ENCODE measurements around the gene PLA2G2E. TPM values are rescaled to one million over a fixed set of nuclear protein-coding genes. Genes with fewer than 3 reads are reported as not detected.

PLA2G2E gene
- total RNA-seq, 2 donors from 2014 or later, result not detected

- Histone ChIP-seq H3K27me3 (replicated peaks; ENCODE audit: insufficient read depth) (no peaks in the 10 kb centered on the region), H3K9me3 (no peaks in the 10 kb centered on the region), H3K27ac (no peak overlapping the region), H3K4me1 (ENCODE audit: control insufficient read depth in 1 of 2, low read depth in 2 of 2) (no peaks in the 10 kb centered on the region), H3K4me3 (no peak overlapping the region), H3K36me3 (peaks cover 51% of the 10 kb centered on the region)
- no peak for TF ChIP-seq CTCF (IDR thresholded peaks at IDR 0.05)
- DNase-seq (ENCODE audit: low spot score) (no peak), ATAC-seq (ENCODE audit: insufficient number of reproducible peaks, low FRiP score, low read depth) (no peak)
These were observed 12.8 kb downstream of the PLA2G2E start for GRCh38 chr1:19910650-19911049.

DNA sequence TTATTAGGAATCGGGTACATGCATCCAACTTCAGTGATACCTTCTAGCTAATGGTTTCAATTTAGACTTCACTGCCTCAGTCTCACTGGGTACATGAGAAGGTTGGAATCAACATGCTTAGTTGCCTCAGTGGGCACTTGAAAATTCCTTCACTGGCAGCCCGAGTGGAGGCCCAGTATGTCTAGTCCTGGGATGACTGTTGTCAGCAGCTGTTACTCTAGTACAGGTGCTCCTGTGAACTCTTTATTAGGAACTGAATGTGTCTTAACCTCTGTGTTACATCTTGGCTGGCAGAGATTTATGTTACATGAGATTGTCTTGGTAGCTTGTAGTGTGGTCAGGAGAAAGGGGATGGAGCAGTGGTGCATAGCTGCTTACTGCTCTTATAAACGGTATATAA is 13.4 kb downstream of the PLA2G2E start:
- ATAC-seq (ENCODE audit: insufficient number of reproducible peaks, low FRiP score, low read depth) (no peak), DNase-seq (ENCODE audit: low spot score) (no peak)
- H3K4me1 ChIP-seq (ENCODE audit: control insufficient read depth in 1 of 2, low read depth in 2 of 2), result no peaks in the 10 kb centered on the region
- H3K27me3 ChIP-seq (replicated peaks; ENCODE audit: insufficient read depth), result no peaks in the 10 kb centered on the region
- H3K27ac ChIP-seq, result no peak overlapping the region
- no peaks in the 10 kb centered on the region for H3K9me3 ChIP-seq
- no peak for TF ChIP-seq CTCF (IDR thresholded peaks at IDR 0.05)
- H3K36me3 ChIP-seq, result peaks cover 53% of the 10 kb centered on the region
- no peak overlapping the region for H3K4me3 ChIP-seq

DNA sequence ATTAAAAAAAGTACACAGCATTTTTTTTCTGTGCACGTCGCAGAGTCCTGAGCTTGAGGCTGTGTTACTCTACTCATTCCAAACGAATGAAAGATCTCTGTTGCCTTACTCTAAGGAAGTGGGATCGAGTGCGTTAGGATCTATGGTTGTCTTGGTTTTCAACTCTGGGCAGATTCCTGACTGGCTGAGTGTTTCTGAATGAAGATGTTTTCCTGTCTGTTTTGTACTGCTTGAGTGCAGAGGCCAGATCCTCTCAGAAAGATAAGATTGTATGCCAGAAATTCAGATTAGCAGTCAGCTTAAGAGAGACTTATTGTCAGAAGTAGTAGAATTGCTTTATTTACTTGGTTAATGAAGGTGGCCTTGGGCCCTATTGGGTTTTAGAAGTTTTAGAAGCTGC is 14.0 kb downstream of the PLA2G2E start:
- no peaks in the 10 kb centered on the region for H3K27me3 ChIP-seq (replicated peaks; ENCODE audit: insufficient read depth)
- H3K9me3 ChIP-seq, result no peaks in the 10 kb centered on the region
- H3K27ac ChIP-seq, result no peak overlapping the region
- DNase-seq (ENCODE audit: low spot score), result no peak
- no peak for ATAC-seq (ENCODE audit: insufficient number of reproducible peaks, low FRiP score, low read depth)
- no peaks in the 10 kb centered on the region for H3K4me1 ChIP-seq (ENCODE audit: control insufficient read depth in 1 of 2, low read depth in 2 of 2)
- H3K4me3 ChIP-seq, result no peak overlapping the region
- H3K36me3 ChIP-seq, result peaks cover 54% of the 10 kb centered on the region
- TF ChIP-seq CTCF (IDR thresholded peaks at IDR 0.05), result no peak

GRCh38 chr1:19907456-19907855 is 16.0 kb downstream of the PLA2G2E start:
- Histone ChIP-seq H3K27me3 (replicated peaks; ENCODE audit: insufficient read depth) (no peaks in the 10 kb centered on the region), H3K36me3 (peaks cover 50% of the 10 kb centered on the region), H3K4me3 (no peak overlapping the region), H3K27ac (no peak overlapping the region), H3K4me1 (ENCODE audit: control insufficient read depth in 1 of 2, low read depth in 2 of 2) (no peaks in the 10 kb centered on the region), H3K9me3 (no peaks in the 10 kb centered on the region)
- TF ChIP-seq CTCF (IDR thresholded peaks at IDR 0.05), result no peak
- no peak for DNase-seq (ENCODE audit: low spot score)
- ATAC-seq (ENCODE audit: insufficient number of reproducible peaks, low FRiP score, low read depth), result no peak

GRCh38 chr1:19903621-19904020 is 19.8 kb downstream of the PLA2G2E start:
- peaks cover 37% of the 10 kb centered on the region for H3K36me3 ChIP-seq
- H3K4me1 ChIP-seq (ENCODE audit: control insufficient read depth in 1 of 2, low read depth in 2 of 2), result no peaks in the 10 kb centered on the region
- ATAC-seq (ENCODE audit: insufficient number of reproducible peaks, low FRiP score, low read depth), result no peak
- no peak for DNase-seq (ENCODE audit: low spot score)
- no peak overlapping the region for H3K4me3 ChIP-seq
- no peak for TF ChIP-seq CTCF (IDR thresholded peaks at IDR 0.05)
- no peaks in the 10 kb centered on the region for H3K27me3 ChIP-seq (replicated peaks; ENCODE audit: insufficient read depth)
- H3K9me3 ChIP-seq, result no peaks in the 10 kb centered on the region
- no peak overlapping the region for H3K27ac ChIP-seq

All from thoracic aorta (tissue), 2 donors.